ENCODE measurements around the gene STYXL2.

STYXL2 gene

GRCh38 chr1:167093846-167094516, at the start of gene STYXL2:
Gene STYXL2, plus strand, starts transcription at chr1:167094075. Its CDS starts 775 bp downstream, at chr1:167094850.
- Mint-ChIP-seq H3K27me3 (ENCODE audit: low read depth) (peaks cover 4% of the 10 kb centered on the region), H3K27ac (peak within 1 kb of the TSS; percentile 67 to 86 (median 74)), H3K36me3 (ENCODE audit: low read depth) (peaks cover 3% of the 10 kb centered on the region), H3K4me1 (peaks cover 31% of the 10 kb centered on the region), H3K4me3 (peak within 1 kb of the TSS; percentile 54 to 92 (median 85)), H3K9me3 (peaks cover 5% of the 10 kb centered on the region)
- TF ChIP-seq, protein P1, sequence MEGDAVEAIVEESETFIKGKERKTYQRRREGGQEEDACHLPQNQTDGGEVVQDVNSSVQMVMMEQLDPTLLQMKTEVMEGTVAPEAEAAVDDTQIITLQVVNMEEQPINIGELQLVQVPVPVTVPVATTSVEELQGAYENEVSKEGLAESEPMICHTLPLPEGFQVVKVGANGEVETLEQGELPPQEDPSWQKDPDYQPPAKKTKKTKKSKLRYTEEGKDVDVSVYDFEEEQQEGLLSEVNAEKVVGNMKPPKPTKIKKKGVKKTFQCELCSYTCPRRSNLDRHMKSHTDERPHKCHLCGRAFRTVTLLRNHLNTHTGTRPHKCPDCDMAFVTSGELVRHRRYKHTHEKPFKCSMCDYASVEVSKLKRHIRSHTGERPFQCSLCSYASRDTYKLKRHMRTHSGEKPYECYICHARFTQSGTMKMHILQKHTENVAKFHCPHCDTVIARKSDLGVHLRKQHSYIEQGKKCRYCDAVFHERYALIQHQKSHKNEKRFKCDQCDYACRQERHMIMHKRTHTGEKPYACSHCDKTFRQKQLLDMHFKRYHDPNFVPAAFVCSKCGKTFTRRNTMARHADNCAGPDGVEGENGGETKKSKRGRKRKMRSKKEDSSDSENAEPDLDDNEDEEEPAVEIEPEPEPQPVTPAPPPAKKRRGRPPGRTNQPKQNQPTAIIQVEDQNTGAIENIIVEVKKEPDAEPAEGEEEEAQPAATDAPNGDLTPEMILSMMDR (IDR thresholded peaks at IDR 0.05; ENCODE audit: unreplicated experiment in 3 of 3): no peak

- Mint-ChIP-seq H3K27me3 (ENCODE audit: low read depth) (peaks cover 8% of the 10 kb centered on the region), H3K4me3 (no peak overlapping the region), H3K9me3 (no peaks in the 10 kb centered on the region), H3K36me3 (ENCODE audit: low read depth) (no peaks in the 10 kb centered on the region), H3K27ac (no peak overlapping the region), H3K4me1 (no peaks in the 10 kb centered on the region)
- TF ChIP-seq, protein P1 (IDR thresholded peaks at IDR 0.05; ENCODE audit: unreplicated experiment in 3 of 3): no peak
These were observed 42.0 kb upstream of the STYXL2 start for GRCh38 chr1:167051907-167052306.

- Mint-ChIP-seq H3K4me1 (no peaks in the 10 kb centered on the region), H3K4me3 (no peak overlapping the region), H3K27ac (no peak overlapping the region), H3K36me3 (ENCODE audit: low read depth) (no peaks in the 10 kb centered on the region), H3K27me3 (ENCODE audit: low read depth) (peaks cover 8% of the 10 kb centered on the region), H3K9me3 (no peaks in the 10 kb centered on the region)
- TF ChIP-seq, protein P1 (IDR thresholded peaks at IDR 0.05; ENCODE audit: unreplicated experiment in 3 of 3): peak; percentile 48 to 56 (median 49)
These were observed 41.5 kb upstream of the STYXL2 start for GRCh38 chr1:167052389-167052788.

GRCh38 chr1:167054531-167054930, 39.3 kb upstream of the STYXL2 start:
- Mint-ChIP-seq H3K27ac (no peak overlapping the region), H3K27me3 (ENCODE audit: low read depth) (peaks cover 8% of the 10 kb centered on the region), H3K9me3 (no peaks in the 10 kb centered on the region), H3K4me1 (no peaks in the 10 kb centered on the region), H3K36me3 (ENCODE audit: low read depth) (no peaks in the 10 kb centered on the region), H3K4me3 (no peak overlapping the region)
- TF ChIP-seq, protein P1 (IDR thresholded peaks at IDR 0.05; ENCODE audit: unreplicated experiment in 3 of 3): no peak

GRCh38 chr1:167054946-167055630, 38.8 kb upstream of the STYXL2 start:
- H3K27ac Mint-ChIP-seq: no peak overlapping the region
- TF ChIP-seq, protein P1 (IDR thresholded peaks at IDR 0.05; ENCODE audit: unreplicated experiment in 3 of 3): no peak
- no peaks in the 10 kb centered on the region for H3K4me1 Mint-ChIP-seq
- H3K9me3 Mint-ChIP-seq: no peaks in the 10 kb centered on the region
- H3K27me3 Mint-ChIP-seq (ENCODE audit: low read depth): peaks cover 8% of the 10 kb centered on the region
- H3K36me3 Mint-ChIP-seq (ENCODE audit: low read depth): no peaks in the 10 kb centered on the region
- no peak overlapping the region for H3K4me3 Mint-ChIP-seq

All from nephron (organoid).